GM23338 (cell line): ENCODE data around the gene KPNA6. TPM values are rescaled to one million over a fixed set of nuclear protein-coding genes. Genes with fewer than 3 reads are reported as not detected.
A peak's percentile ranks its signal among the peaks of the same experiment; 100 is the strongest.

Experiments
- ATAC-seq: fragments of 200-7000 bp; cut with Tn5 transposase; 3 replicates; pipeline ENCODE4 v1.9.1; 2020
- DNase-seq: peaks from one replicate; pipeline ENCODE4 v3.0.0-alpha.2; 2015; ENCODE audit warnings: low spot score
- H2AFZ ChIP-seq: fragments of 200-600 bp; sonication (generic); 2 replicates; pipeline ENCODE4 v1.8.0; 2016; ENCODE audit warnings: antibody characterized with exemption, mild to moderate bottlenecking, moderate library complexity
- H3F3A ChIP-seq: fragments of 200-600 bp; sonication (generic); replicated peaks from 2 replicates; pipeline ENCODE4 v1.8.0; 2017; ENCODE audit warnings: antibody characterized with exemption, mixed run types, low read depth
- H3K27ac ChIP-seq: fragments of 200-600 bp; sonication (generic); 2 replicates; pipeline ENCODE4 v1.6.1; 2016; ENCODE audit warnings: low read depth
- H3K27me3 ChIP-seq: fragments of 200-600 bp; sonication (generic); 2 replicates; pipeline ENCODE4 v1.8.0; 2016; ENCODE audit warnings: mild to moderate bottlenecking, mixed run types, moderate library complexity; ENCODE audit not compliant: insufficient read depth
- H3K36me3 ChIP-seq: fragments of 200-600 bp; sonication (generic); 2 replicates; pipeline ENCODE4 v1.8.0; 2016; ENCODE audit warnings: mild to moderate bottlenecking; ENCODE audit not compliant: insufficient read depth
- H3K4me1 ChIP-seq: fragments of 200-600 bp; sonication (generic); 2 replicates; pipeline ENCODE4 v1.8.0; 2016; ENCODE audit warnings: mild to moderate bottlenecking, moderate library complexity; ENCODE audit not compliant: insufficient read depth
- H3K4me2 ChIP-seq: fragments of 200-600 bp; sonication (generic); 2 replicates; pipeline ENCODE4 v1.7.1; 2017; ENCODE audit warnings: mixed run types
- H3K4me3 ChIP-seq: fragments of 200-600 bp; sonication (generic); 2 replicates; pipeline ENCODE4 v1.6.1; 2016; ENCODE audit warnings: mixed run types
- H3K79me2 ChIP-seq: fragments of 200-600 bp; sonication (generic); replicated peaks from 2 replicates; pipeline ENCODE4 v1.8.0; 2017; ENCODE audit warnings: mild to moderate bottlenecking; ENCODE audit not compliant: insufficient read depth
- H3K9me2 ChIP-seq: fragments of 200-600 bp; sonication (generic); 2 replicates; pipeline ENCODE4 v1.8.0; 2017; ENCODE audit not compliant: insufficient read depth
- H4K20me1 ChIP-seq: fragments of 200-600 bp; sonication (generic); replicated peaks from 2 replicates; pipeline ENCODE4 v1.8.0; 2017; ENCODE audit warnings: mild to moderate bottlenecking; ENCODE audit not compliant: insufficient read depth
- H3K27ac Mint-ChIP-seq: 2 replicates; pipeline ENCODE4 v1.8.0; 2020; ENCODE audit warnings: inconsistent platforms, mild to moderate bottlenecking, moderate library complexity, mixed read lengths
- H3K27me3 Mint-ChIP-seq: 3 replicates; pipeline ENCODE4 v1.8.0; 2022; ENCODE audit warnings: low read depth, mild to moderate bottlenecking, moderate library complexity, mixed read lengths, inconsistent platforms; ENCODE audit not compliant: insufficient read depth, poor library complexity
- H3K36me3 Mint-ChIP-seq: 3 replicates; pipeline ENCODE4 v1.8.0; 2021; ENCODE audit warnings: low read depth, mild to moderate bottlenecking, inconsistent platforms, moderate library complexity, mixed read lengths
- H3K4me1 Mint-ChIP-seq: 3 replicates; pipeline ENCODE4 v1.8.0; 2020; ENCODE audit warnings: mild to moderate bottlenecking, inconsistent platforms, mixed read lengths
- H3K4me3 Mint-ChIP-seq: 3 replicates; pipeline ENCODE4 v1.8.0; 2021; ENCODE audit warnings: moderate library complexity, mild to moderate bottlenecking, inconsistent platforms, mixed read lengths
- H3K9me3 Mint-ChIP-seq: 3 replicates; pipeline ENCODE4 v1.8.0; 2020; ENCODE audit warnings: moderate library complexity, mild to moderate bottlenecking, inconsistent platforms, mixed read lengths
- CREB1 ChIP-seq: fragments of 250-450 bp; sonication (Bioruptor Pico); IDR thresholded peaks from 2 replicates; pipeline ENCODE4 v1.5.0; 2020; ENCODE audit warnings: low read depth, mild to moderate bottlenecking, moderate library complexity
- EZH2 ChIP-seq: fragments of 200-600 bp; sonication (generic); IDR thresholded peaks from one replicate; pipeline ENCODE4 v1.8.0; 2017; ENCODE audit warnings: antibody characterized with exemption, mild to moderate bottlenecking, low read depth; ENCODE audit not compliant: unreplicated experiment
- EZH2phosphoT487 ChIP-seq: fragments of 200-600 bp; sonication (generic); IDR thresholded peaks from one replicate; pipeline ENCODE4 v1.8.1; 2018; ENCODE audit warnings: antibody characterized with exemption; ENCODE audit not compliant: unreplicated experiment
- POLR2AphosphoS5 ChIP-seq: IDR thresholded peaks from 2 replicates; pipeline ENCODE4 v1.6.1; 2016; ENCODE audit warnings: antibody characterized with exemption, low read depth
- STAT1 ChIP-seq: IDR thresholded peaks from one replicate; pipeline ENCODE4 v1.6.1; 2016; ENCODE audit warnings: antibody characterized with exemption; ENCODE audit not compliant: unreplicated experiment
- ZNF114 ChIP-seq: fragments of 250-450 bp; sonication (Bioruptor Pico); IDR thresholded peaks from 2 replicates; pipeline ENCODE4 v1.5.0; 2020; ENCODE audit warnings: mild to moderate bottlenecking, moderate library complexity
- polyA plus RNA-seq: library from polyadenylated mRNA; unstranded; fragments of >200 nt; fragmentation: Nextera tagmentation; extraction: Ambion mirVana; gene quantifications from 2 replicates; pipeline ENCODE4 v1.2.1, GENCODE V29; 2016
- total RNA-seq: library from RNA; depleted of rRNA; stranded (reverse); fragments of >200 nt; shearing (Covaris generic); gene quantifications from 2 replicates; pipeline ENCODE4 v1.2.3, GENCODE V29; 2014
- TF ChIP-seq, protein P1 (sequence below), 2 experiments: fragments of 200-600 bp in 1 of 2; sonication (generic) in 1 of 2; conservative IDR thresholded peaks; 2 replicates each; pipeline versions ENCODE4 v1.5.1 to v1.6.1; 2016 to 2017; ENCODE audit warnings: antibody characterized with exemption in 2 of 2, low read depth in 2 of 2, mild to moderate bottlenecking in 2 of 2, moderate library complexity in 1 of 2
- TF ChIP-seq, protein P2 (sequence below): IDR thresholded peaks from one replicate; pipeline ENCODE4 v1.6.1; 2018; ENCODE audit warnings: antibody characterized with exemption; ENCODE audit not compliant: unreplicated experiment

The KPNA6 gene
- total and polyA plus RNA-seq, 2 experiments from 2014 or later = 28.6 to 72.2 TPM

GRCh38 chr1:32104127-32104526 is 3.7 kb upstream of the KPNA6 start:
- Histone ChIP-seq H3K9me2 (no peaks in the 10 kb centered on the region), H3K27me3 (no peaks in the 10 kb centered on the region), H3K4me2 (no peak overlapping the region), H3K36me3 (peaks cover 4% of the 10 kb centered on the region; the same call in 1 of the 2 replicates), H4K20me1 (0 out of 2 replicates have a peak, but pooled peaks cover 6% of the 10 kb centered on the region), H2AFZ (no peak overlapping the region), H3F3A (peaks cover 17% of the 10 kb centered on the region), H3K4me3 (no peak overlapping the region), H3K79me2 (peaks cover 8% of the 10 kb centered on the region), H3K4me1 (no peaks in the 10 kb centered on the region), H3K27ac (no peak overlapping the region)
- no peaks in the 10 kb centered on the region; the same call in 2 of the 3 replicates for H3K9me3 Mint-ChIP-seq
- H3K4me1 Mint-ChIP-seq = peaks cover under 1% of the 10 kb centered on the region; the same call in 2 of the 3 replicates
- DNase-seq (peak; percentile 45), ATAC-seq (peak; percentile 16)
- no peak overlapping the region for H3K27ac Mint-ChIP-seq
- peaks cover 12% of the 10 kb centered on the region for H3K36me3 Mint-ChIP-seq
- H3K27me3 Mint-ChIP-seq = peaks cover 8% of the 10 kb centered on the region
- no peak overlapping the region for H3K4me3 Mint-ChIP-seq
- TF ChIP-seq, protein P1, sequence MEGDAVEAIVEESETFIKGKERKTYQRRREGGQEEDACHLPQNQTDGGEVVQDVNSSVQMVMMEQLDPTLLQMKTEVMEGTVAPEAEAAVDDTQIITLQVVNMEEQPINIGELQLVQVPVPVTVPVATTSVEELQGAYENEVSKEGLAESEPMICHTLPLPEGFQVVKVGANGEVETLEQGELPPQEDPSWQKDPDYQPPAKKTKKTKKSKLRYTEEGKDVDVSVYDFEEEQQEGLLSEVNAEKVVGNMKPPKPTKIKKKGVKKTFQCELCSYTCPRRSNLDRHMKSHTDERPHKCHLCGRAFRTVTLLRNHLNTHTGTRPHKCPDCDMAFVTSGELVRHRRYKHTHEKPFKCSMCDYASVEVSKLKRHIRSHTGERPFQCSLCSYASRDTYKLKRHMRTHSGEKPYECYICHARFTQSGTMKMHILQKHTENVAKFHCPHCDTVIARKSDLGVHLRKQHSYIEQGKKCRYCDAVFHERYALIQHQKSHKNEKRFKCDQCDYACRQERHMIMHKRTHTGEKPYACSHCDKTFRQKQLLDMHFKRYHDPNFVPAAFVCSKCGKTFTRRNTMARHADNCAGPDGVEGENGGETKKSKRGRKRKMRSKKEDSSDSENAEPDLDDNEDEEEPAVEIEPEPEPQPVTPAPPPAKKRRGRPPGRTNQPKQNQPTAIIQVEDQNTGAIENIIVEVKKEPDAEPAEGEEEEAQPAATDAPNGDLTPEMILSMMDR (conservative IDR thresholded peaks at IDR 0.05; ENCODE audit: low read depth in 2 of 2) = peak; percentile 24 to 49; a peak in 3 of 4 replicates
- no peak for TF ChIP-seq EZH2phosphoT487

GRCh38 chr1:32105338-32105737 is 2.5 kb upstream of the KPNA6 start:
- Histone ChIP-seq H3K9me2 (no peaks in the 10 kb centered on the region), H3K4me2 (no peak overlapping the region), H3K4me3 (no peak overlapping the region), H2AFZ (no peak overlapping the region), H3K27me3 (no peaks in the 10 kb centered on the region), H4K20me1 (peaks cover 15% of the 10 kb centered on the region), H3K27ac (no peak overlapping the region), H3F3A (peaks cover 20% of the 10 kb centered on the region), H3K36me3 (no peaks in the 10 kb centered on the region), H3K79me2 (peaks cover 20% of the 10 kb centered on the region), H3K4me1 (no peaks in the 10 kb centered on the region)
- no peak for TF ChIP-seq POLR2AphosphoS5
- Mint-ChIP-seq H3K9me3 (no peaks in the 10 kb centered on the region; the same call in 2 of the 3 replicates), H3K27me3 (peaks cover 11% of the 10 kb centered on the region), H3K4me3 (no peak overlapping the region), H3K36me3 (peaks cover 14% of the 10 kb centered on the region), H3K27ac (no peak overlapping the region), H3K4me1 (peaks cover 4% of the 10 kb centered on the region; the same call in 2 of the 3 replicates)
- DNase-seq = no peak
- ATAC-seq = no peak

- Histone ChIP-seq H3K4me2 (0 out of 2 replicates have a peak overlapping the region, but pooled peaks have one; percentile 82), H2AFZ (peak overlapping the region; percentile 53; the same call in 1 of the 2 replicates), H3K36me3 (no peaks in the 10 kb centered on the region), H4K20me1 (peaks cover 23% of the 10 kb centered on the region), H3K79me2 (peaks cover 34% of the 10 kb centered on the region), H3K9me2 (no peaks in the 10 kb centered on the region), H3K27ac (no peak overlapping the region), H3F3A (peaks cover 22% of the 10 kb centered on the region), H3K27me3 (no peaks in the 10 kb centered on the region), H3K4me1 (no peaks in the 10 kb centered on the region), H3K4me3 (peak overlapping the region; percentile 83)
- DNase-seq (no peak), ATAC-seq (no peak)
- H3K4me1 Mint-ChIP-seq = peaks cover 9% of the 10 kb centered on the region
- peaks cover 10% of the 10 kb centered on the region for H3K36me3 Mint-ChIP-seq
- TF ChIP-seq, protein P2, sequence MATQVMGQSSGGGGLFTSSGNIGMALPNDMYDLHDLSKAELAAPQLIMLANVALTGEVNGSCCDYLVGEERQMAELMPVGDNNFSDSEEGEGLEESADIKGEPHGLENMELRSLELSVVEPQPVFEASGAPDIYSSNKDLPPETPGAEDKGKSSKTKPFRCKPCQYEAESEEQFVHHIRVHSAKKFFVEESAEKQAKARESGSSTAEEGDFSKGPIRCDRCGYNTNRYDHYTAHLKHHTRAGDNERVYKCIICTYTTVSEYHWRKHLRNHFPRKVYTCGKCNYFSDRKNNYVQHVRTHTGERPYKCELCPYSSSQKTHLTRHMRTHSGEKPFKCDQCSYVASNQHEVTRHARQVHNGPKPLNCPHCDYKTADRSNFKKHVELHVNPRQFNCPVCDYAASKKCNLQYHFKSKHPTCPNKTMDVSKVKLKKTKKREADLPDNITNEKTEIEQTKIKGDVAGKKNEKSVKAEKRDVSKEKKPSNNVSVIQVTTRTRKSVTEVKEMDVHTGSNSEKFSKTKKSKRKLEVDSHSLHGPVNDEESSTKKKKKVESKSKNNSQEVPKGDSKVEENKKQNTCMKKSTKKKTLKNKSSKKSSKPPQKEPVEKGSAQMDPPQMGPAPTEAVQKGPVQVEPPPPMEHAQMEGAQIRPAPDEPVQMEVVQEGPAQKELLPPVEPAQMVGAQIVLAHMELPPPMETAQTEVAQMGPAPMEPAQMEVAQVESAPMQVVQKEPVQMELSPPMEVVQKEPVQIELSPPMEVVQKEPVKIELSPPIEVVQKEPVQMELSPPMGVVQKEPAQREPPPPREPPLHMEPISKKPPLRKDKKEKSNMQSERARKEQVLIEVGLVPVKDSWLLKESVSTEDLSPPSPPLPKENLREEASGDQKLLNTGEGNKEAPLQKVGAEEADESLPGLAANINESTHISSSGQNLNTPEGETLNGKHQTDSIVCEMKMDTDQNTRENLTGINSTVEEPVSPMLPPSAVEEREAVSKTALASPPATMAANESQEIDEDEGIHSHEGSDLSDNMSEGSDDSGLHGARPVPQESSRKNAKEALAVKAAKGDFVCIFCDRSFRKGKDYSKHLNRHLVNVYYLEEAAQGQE = no peak
- TF ChIP-seq CREB1 (CRISPR knock-in tag) = no peak
- no peak for TF ChIP-seq EZH2
- TF ChIP-seq ZNF114 (CRISPR knock-in tag) = no peak
- TF ChIP-seq STAT1 = no peak
- peaks cover 11% of the 10 kb centered on the region for H3K27me3 Mint-ChIP-seq
- H3K27ac Mint-ChIP-seq = no peak overlapping the region
- H3K9me3 Mint-ChIP-seq = no peaks in the 10 kb centered on the region; the same call in 2 of the 3 replicates
- peak overlapping the region; percentile 98 for H3K4me3 Mint-ChIP-seq
Measured at GRCh38 chr1:32106663-32107275, 1.1 kb upstream of the KPNA6 start.
